Loucy (cell line): ENCODE results near the gene IL21R.

Experiments used
- EZH2phosphoT487 ChIP-seq: fragments of 200-600 bp; IDR thresholded peaks from 2 replicates; pipeline ENCODE4 v1.6.1; 2018; ENCODE audit warnings: antibody characterized with exemption, mild to moderate bottlenecking, moderate library complexity, borderline replicate concordance
- TF ChIP-seq, protein P1 (sequence below): fragments of 200-600 bp; sonication (generic); conservative IDR thresholded peaks from 2 replicates; pipeline ENCODE4 v1.5.1; 2014; ENCODE audit warnings: mild to moderate bottlenecking, antibody characterized with exemption, low read length

DNA sequence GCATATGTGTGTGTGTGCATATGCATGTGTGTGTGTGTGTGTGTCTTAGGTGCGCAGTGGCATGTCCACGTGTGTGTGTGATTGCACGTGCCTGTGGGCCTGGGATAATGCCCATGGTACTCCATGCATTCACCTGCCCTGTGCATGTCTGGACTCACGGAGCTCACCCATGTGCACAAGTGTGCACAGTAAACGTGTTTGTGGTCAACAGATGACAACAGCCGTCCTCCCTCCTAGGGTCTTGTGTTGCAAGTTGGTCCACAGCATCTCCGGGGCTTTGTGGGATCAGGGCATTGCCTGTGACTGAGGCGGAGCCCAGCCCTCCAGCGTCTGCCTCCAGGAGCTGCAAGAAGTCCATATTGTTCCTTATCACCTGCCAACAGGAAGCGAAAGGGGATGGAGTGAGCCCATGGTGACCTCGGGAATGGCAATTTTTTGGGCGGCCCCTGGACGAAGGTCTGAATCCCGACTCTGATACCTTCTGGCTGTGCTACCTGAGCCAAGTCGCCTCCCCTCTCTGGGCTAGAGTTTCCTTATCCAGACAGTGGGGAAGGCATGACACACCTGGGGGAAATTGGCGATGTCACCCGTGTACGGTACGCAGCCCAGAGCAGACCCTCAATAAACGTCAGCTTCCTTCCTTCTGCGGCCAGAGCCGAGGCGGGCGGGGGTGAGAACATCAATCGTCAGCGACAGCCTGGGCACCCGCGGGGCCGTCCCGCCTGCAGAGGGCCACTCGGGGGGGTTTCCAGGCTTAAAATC is 47.6 kb downstream of the IL21R start:
- TF ChIP-seq, protein P1, sequence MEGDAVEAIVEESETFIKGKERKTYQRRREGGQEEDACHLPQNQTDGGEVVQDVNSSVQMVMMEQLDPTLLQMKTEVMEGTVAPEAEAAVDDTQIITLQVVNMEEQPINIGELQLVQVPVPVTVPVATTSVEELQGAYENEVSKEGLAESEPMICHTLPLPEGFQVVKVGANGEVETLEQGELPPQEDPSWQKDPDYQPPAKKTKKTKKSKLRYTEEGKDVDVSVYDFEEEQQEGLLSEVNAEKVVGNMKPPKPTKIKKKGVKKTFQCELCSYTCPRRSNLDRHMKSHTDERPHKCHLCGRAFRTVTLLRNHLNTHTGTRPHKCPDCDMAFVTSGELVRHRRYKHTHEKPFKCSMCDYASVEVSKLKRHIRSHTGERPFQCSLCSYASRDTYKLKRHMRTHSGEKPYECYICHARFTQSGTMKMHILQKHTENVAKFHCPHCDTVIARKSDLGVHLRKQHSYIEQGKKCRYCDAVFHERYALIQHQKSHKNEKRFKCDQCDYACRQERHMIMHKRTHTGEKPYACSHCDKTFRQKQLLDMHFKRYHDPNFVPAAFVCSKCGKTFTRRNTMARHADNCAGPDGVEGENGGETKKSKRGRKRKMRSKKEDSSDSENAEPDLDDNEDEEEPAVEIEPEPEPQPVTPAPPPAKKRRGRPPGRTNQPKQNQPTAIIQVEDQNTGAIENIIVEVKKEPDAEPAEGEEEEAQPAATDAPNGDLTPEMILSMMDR: no peak
- TF ChIP-seq EZH2phosphoT487: no peak
